OCI-LY3 (cell line): ENCODE data around the gene PPP2R2C.

ENCODE experiments used
- H2AFZ ChIP-seq: fragments of 200-600, 300-600 bp; shearing (Covaris generic); 2 replicates; pipeline ENCODE4 v1.6.0; 2014; ENCODE audit warnings: antibody characterized with exemption, low read depth, low read length
- H3K27ac ChIP-seq: fragments of 200-600, 300-600 bp; sonication (generic); 2 replicates; pipeline ENCODE4 v1.5.1; 2014; ENCODE audit warnings: mild to moderate bottlenecking, low read length, moderate library complexity, mixed read lengths
- H3K27me3 ChIP-seq: fragments of 200-600, 300-600 bp; sonication (generic); 2 replicates; pipeline ENCODE4 v1.6.1; 2014; ENCODE audit warnings: low read depth, low read length, mixed read lengths
- H3K36me3 ChIP-seq: fragments of 200-600, 300-600 bp; sonication (generic); replicated peaks from 2 replicates; pipeline ENCODE3; 2014; ENCODE audit warnings: low read depth, low read length, mixed read lengths
- H3K4me1 ChIP-seq: fragments of 300-600, 200-600 bp; sonication (generic); 2 replicates; pipeline ENCODE4 v1.6.1; 2014; ENCODE audit warnings: low read length, mixed read lengths
- H3K4me2 ChIP-seq: fragments of 200-600, 300-600 bp; sonication (generic); 2 replicates; pipeline ENCODE4 v1.6.1; 2014; ENCODE audit warnings: low read length, mixed read lengths
- H3K4me3 ChIP-seq: fragments of 300-600, 200-600 bp; sonication (generic); 2 replicates; pipeline ENCODE4 v1.5.1; 2014; ENCODE audit warnings: antibody characterized with exemption, mild to moderate bottlenecking, low read length, moderate library complexity
- H3K79me2 ChIP-seq: fragments of 300-600, 200-600 bp; shearing (Covaris generic); 2 replicates; pipeline ENCODE4 v1.6.1; 2014; ENCODE audit warnings: mild to moderate bottlenecking, low read length, mixed read lengths
- H3K9ac ChIP-seq: fragments of 300-600, 200-600 bp; shearing (Covaris generic); 2 replicates; pipeline ENCODE4 v1.6.0; 2014; ENCODE audit warnings: mild to moderate bottlenecking, low read length, moderate library complexity
- H3K9me3 ChIP-seq: fragments of 200-600, 300-600 bp; shearing (Covaris generic); 2 replicates; pipeline ENCODE4 v1.6.1; 2014; ENCODE audit warnings: low read length, mixed read lengths; ENCODE audit not compliant: insufficient read depth
- H4K20me1 ChIP-seq: fragments of 200-600, 300-600 bp; sonication (generic); 2 replicates; pipeline ENCODE4 v1.6.1; 2016; ENCODE audit warnings: low read length, mixed read lengths; ENCODE audit not compliant: insufficient read depth
- EZH2phosphoT487 ChIP-seq: fragments of 200-600 bp; shearing (Covaris generic); IDR thresholded peaks from 2 replicates; pipeline ENCODE4 v1.6.1; 2018; ENCODE audit warnings: antibody characterized with exemption, mixed run types, low read depth
- TF ChIP-seq, protein P1 (sequence below): fragments of 200-600, 300-600 bp; sonication (generic); IDR thresholded peaks from 2 replicates; pipeline ENCODE4 v1.5.1; 2014; ENCODE audit warnings: antibody characterized with exemption, low read length, low read depth

Gene PPP2R2C

GRCh38 chr4:6425911-6426310 is 46.5 kb downstream of the PPP2R2C start:
- Histone ChIP-seq H3K9me3 (no peaks in the 10 kb centered on the region), H3K9ac (no peak overlapping the region), H3K79me2 (no peaks in the 10 kb centered on the region), H3K4me2 (no peak overlapping the region), H3K4me3 (no peak overlapping the region), H3K27me3 (no peaks in the 10 kb centered on the region), H3K27ac (no peak overlapping the region), H2AFZ (no peak overlapping the region), H4K20me1 (0 out of 2 replicates have a peak, but pooled peaks cover 3% of the 10 kb centered on the region), H3K4me1 (peaks cover 10% of the 10 kb centered on the region), H3K36me3 (no peaks in the 10 kb centered on the region)
- no peak for TF ChIP-seq EZH2phosphoT487
- TF ChIP-seq, protein P1, sequence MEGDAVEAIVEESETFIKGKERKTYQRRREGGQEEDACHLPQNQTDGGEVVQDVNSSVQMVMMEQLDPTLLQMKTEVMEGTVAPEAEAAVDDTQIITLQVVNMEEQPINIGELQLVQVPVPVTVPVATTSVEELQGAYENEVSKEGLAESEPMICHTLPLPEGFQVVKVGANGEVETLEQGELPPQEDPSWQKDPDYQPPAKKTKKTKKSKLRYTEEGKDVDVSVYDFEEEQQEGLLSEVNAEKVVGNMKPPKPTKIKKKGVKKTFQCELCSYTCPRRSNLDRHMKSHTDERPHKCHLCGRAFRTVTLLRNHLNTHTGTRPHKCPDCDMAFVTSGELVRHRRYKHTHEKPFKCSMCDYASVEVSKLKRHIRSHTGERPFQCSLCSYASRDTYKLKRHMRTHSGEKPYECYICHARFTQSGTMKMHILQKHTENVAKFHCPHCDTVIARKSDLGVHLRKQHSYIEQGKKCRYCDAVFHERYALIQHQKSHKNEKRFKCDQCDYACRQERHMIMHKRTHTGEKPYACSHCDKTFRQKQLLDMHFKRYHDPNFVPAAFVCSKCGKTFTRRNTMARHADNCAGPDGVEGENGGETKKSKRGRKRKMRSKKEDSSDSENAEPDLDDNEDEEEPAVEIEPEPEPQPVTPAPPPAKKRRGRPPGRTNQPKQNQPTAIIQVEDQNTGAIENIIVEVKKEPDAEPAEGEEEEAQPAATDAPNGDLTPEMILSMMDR: no peak

- Histone ChIP-seq H3K4me3 (no peak overlapping the region), H3K79me2 (no peaks in the 10 kb centered on the region), H3K4me2 (no peak overlapping the region), H3K36me3 (no peaks in the 10 kb centered on the region), H3K9me3 (no peaks in the 10 kb centered on the region), H4K20me1 (0 out of 2 replicates have a peak, but pooled peaks cover 3% of the 10 kb centered on the region), H3K9ac (no peak overlapping the region), H3K27ac (no peak overlapping the region), H2AFZ (no peak overlapping the region), H3K4me1 (peaks cover 10% of the 10 kb centered on the region), H3K27me3 (no peaks in the 10 kb centered on the region)
- TF ChIP-seq, protein P1: no peak
- TF ChIP-seq EZH2phosphoT487: no peak
These were observed 47.1 kb downstream of the PPP2R2C start for GRCh38 chr4:6425336-6425735.

DNA sequence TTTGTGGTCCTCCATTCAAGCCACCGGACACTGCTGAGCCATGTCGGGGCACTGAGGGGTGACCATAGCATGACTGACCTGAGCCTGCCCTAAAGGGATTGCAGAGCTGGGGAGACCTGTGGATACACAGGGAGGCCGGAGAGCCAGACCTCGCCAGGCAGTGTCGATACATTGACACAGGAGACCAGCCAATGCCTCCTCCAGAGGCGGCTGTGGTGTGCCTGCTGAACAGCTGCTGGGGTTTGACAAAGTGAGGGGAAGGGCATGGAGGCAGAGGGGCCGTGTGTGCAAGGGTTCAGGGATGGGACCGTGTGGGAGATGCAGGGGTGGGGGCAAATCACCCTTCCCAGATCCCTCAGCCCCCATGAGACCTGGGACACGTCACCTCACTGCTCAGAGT is 48.0 kb downstream of the PPP2R2C start:
- Histone ChIP-seq H3K36me3 (no peaks in the 10 kb centered on the region), H3K4me2 (no peak overlapping the region), H3K27me3 (no peaks in the 10 kb centered on the region), H3K4me1 (peaks cover 10% of the 10 kb centered on the region), H4K20me1 (0 out of 2 replicates have a peak, but pooled peaks cover 3% of the 10 kb centered on the region), H3K79me2 (no peaks in the 10 kb centered on the region), H3K9ac (no peak overlapping the region), H2AFZ (no peak overlapping the region), H3K27ac (no peak overlapping the region), H3K9me3 (no peaks in the 10 kb centered on the region), H3K4me3 (no peak overlapping the region)
- TF ChIP-seq, protein P1: no peak
- TF ChIP-seq EZH2phosphoT487: no peak

- Histone ChIP-seq H3K36me3 (no peaks in the 10 kb centered on the region), H3K27me3 (no peaks in the 10 kb centered on the region), H2AFZ (no peak overlapping the region), H3K9ac (no peak overlapping the region), H3K4me1 (peaks cover 10% of the 10 kb centered on the region), H3K9me3 (no peaks in the 10 kb centered on the region), H3K27ac (no peak overlapping the region), H3K79me2 (no peaks in the 10 kb centered on the region), H4K20me1 (0 out of 2 replicates have a peak, but pooled peaks cover 3% of the 10 kb centered on the region), H3K4me3 (no peak overlapping the region), H3K4me2 (peak overlapping the region; percentile 51)
- no peak for TF ChIP-seq EZH2phosphoT487
- TF ChIP-seq, protein P1: no peak
These were observed 48.8 kb downstream of the PPP2R2C start for GRCh38 chr4:6423575-6423974.
